ENCODE measurements around the gene CACNB1. TPM values are rescaled to one million over a fixed set of nuclear protein-coding genes. Genes with fewer than 3 reads are reported as not detected.
A peak's percentile ranks its signal among the peaks of the same experiment; 100 is the strongest.

The CACNB1 gene
- total RNA-seq, 4 donors from 2014 or later, result 3.6 to 7.9 (median 5.9) TPM

GRCh38 chr17:39223907-39224777 is 26.7 kb upstream of the CACNB1 start:
- H3K9me3 ChIP-seq, result no peaks in the 10 kb centered on the region
- no peak overlapping the region for H3K27ac ChIP-seq
- H3K27me3 ChIP-seq, result peaks cover 62% of the 10 kb centered on the region
- TF ChIP-seq POLR2AphosphoS5 (IDR thresholded peaks at IDR 0.05) (no peak), EP300 (IDR thresholded peaks at IDR 0.05) (no peak), POLR2A (IDR thresholded peaks at IDR 0.05) (no peak)
- TF ChIP-seq, protein P1, sequence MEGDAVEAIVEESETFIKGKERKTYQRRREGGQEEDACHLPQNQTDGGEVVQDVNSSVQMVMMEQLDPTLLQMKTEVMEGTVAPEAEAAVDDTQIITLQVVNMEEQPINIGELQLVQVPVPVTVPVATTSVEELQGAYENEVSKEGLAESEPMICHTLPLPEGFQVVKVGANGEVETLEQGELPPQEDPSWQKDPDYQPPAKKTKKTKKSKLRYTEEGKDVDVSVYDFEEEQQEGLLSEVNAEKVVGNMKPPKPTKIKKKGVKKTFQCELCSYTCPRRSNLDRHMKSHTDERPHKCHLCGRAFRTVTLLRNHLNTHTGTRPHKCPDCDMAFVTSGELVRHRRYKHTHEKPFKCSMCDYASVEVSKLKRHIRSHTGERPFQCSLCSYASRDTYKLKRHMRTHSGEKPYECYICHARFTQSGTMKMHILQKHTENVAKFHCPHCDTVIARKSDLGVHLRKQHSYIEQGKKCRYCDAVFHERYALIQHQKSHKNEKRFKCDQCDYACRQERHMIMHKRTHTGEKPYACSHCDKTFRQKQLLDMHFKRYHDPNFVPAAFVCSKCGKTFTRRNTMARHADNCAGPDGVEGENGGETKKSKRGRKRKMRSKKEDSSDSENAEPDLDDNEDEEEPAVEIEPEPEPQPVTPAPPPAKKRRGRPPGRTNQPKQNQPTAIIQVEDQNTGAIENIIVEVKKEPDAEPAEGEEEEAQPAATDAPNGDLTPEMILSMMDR (IDR thresholded peaks at IDR 0.05), result no peak
- peaks cover 0 to 23% (median 18%) of the 10 kb centered on the region in 3 donors for H3K4me1 ChIP-seq
- WGBS, 2 donors (ENCODE audit: low coverage in 1 of 2), result 63% methylated on average over 14 of the region's 33 CpGs; no CpG with 5 or more reads in 1 of the 2 donors
- H3K36me3 ChIP-seq, result no peaks in the 10 kb centered on the region
- H3K4me3 ChIP-seq, result peak overlapping the region in 1 of 2 donors; percentile 54
- ATAC-seq, result no peak

DNA sequence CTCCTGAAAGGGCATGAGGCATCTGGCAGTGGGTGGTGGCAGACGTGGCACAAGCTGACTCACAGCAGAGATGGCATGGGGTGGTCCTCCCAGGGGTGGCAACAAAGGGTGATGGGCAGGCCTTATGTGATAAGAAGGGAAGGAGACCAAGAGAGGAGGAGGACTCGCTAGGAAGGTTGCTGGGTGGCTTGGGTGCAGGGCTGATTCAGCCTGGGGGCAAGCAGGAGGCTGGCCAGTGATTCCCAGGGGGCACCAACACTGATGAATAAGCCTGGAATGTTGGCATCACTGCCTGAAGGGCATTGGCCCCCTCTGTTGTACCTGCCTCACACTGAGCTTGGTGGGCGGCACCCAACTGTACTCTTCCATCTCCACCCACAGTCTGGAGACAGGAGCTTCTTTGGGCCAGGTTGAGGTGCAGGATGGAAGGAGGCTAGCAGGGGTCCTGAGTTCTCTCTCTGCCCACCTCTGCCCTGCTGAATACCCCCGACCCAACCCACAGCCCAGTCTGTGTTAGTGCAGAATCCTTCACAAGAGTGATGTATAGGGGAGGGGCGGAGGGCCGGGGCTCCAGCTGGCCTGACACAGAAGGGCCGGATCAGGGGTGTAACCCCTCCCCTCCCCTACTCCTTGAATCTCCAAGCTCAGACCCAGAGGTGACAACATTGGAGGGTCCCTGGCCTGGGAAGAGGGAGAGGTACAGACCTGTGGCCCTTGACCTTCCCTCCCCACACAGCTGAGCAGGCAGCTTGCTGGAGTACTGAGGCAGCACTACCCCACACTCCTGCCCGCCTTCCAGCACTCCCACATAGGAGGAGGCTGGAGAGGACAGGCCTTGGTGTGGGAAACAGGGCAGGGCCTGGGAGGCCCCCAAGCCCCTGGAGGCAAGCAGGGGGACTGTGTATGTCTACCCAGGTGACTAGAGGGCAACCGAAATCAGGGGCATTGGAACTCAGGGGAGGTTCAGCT is 25.7 kb upstream of the CACNB1 start:
- Histone ChIP-seq H3K9me3 (no peaks in the 10 kb centered on the region), H3K27ac (no peak overlapping the region), H3K27me3 (peaks cover 54% of the 10 kb centered on the region), H3K36me3 (no peaks in the 10 kb centered on the region), H3K4me3 (no peak overlapping the region), H3K4me1 (peaks cover 0 to 23% (median 18%) of the 10 kb centered on the region in 3 donors)
- WGBS, 2 donors (ENCODE audit: low coverage in 1 of 2), result 50 to 100% methylated on average over 1 of the region's 9 CpGs
- ATAC-seq, result no peak
- TF ChIP-seq POLR2AphosphoS5 (IDR thresholded peaks at IDR 0.05) (no peak), POLR2A (IDR thresholded peaks at IDR 0.05) (no peak), EP300 (IDR thresholded peaks at IDR 0.05) (no peak)
- TF ChIP-seq, protein P1 (IDR thresholded peaks at IDR 0.05), result no peak

DNA sequence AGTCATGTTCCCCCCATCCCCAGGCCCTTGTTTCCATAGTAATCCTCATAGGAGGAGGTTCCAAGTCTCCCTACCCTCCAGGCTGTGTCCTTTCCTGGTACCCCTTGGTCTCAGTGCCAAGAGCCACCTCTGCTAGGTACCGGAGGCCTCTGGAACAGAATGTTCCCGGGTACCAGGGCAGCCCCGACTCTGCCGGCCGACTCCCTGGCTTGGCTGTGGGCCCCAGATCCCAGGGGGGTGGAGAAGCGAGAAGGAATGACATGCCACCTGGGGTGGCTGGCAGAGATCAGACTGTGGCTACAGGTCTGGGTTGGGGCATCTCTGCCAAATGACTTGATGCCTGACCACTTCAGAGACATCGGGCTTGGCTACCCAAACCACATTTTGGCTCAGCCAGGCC is 24.7 kb upstream of the CACNB1 start:
- Histone ChIP-seq H3K36me3 (no peaks in the 10 kb centered on the region), H3K9me3 (no peaks in the 10 kb centered on the region), H3K4me3 (no peak overlapping the region), H3K27ac (no peak overlapping the region), H3K27me3 (peaks cover 53% of the 10 kb centered on the region), H3K4me1 (peaks cover 0 to 23% (median 18%) of the 10 kb centered on the region in 3 donors)
- no peak for ATAC-seq
- no CpG with 5 or more reads among the region's 7 CpGs for WGBS, 2 donors (ENCODE audit: low coverage in 1 of 2)
- TF ChIP-seq POLR2AphosphoS5 (IDR thresholded peaks at IDR 0.05) (no peak), POLR2A (IDR thresholded peaks at IDR 0.05) (no peak), EP300 (IDR thresholded peaks at IDR 0.05) (no peak)
- TF ChIP-seq, protein P1 (IDR thresholded peaks at IDR 0.05), result no peak

- no CpG with 5 or more reads among the region's 6 CpGs for WGBS, 2 donors (ENCODE audit: low coverage in 1 of 2)
- no peak overlapping the region for H3K4me3 ChIP-seq
- no peaks in the 10 kb centered on the region for H3K36me3 ChIP-seq
- H3K27ac ChIP-seq, result no peak overlapping the region
- H3K27me3 ChIP-seq, result peaks cover 53% of the 10 kb centered on the region
- peaks cover 0 to 23% (median 18%) of the 10 kb centered on the region in 3 donors for H3K4me1 ChIP-seq
- no peaks in the 10 kb centered on the region for H3K9me3 ChIP-seq
- TF ChIP-seq POLR2AphosphoS5 (IDR thresholded peaks at IDR 0.05) (no peak), EP300 (IDR thresholded peaks at IDR 0.05) (no peak), POLR2A (IDR thresholded peaks at IDR 0.05) (no peak)
- ATAC-seq, result no peak
Observed at GRCh38 chr17:39221572-39221971, 24.1 kb upstream of the CACNB1 start.

DNA sequence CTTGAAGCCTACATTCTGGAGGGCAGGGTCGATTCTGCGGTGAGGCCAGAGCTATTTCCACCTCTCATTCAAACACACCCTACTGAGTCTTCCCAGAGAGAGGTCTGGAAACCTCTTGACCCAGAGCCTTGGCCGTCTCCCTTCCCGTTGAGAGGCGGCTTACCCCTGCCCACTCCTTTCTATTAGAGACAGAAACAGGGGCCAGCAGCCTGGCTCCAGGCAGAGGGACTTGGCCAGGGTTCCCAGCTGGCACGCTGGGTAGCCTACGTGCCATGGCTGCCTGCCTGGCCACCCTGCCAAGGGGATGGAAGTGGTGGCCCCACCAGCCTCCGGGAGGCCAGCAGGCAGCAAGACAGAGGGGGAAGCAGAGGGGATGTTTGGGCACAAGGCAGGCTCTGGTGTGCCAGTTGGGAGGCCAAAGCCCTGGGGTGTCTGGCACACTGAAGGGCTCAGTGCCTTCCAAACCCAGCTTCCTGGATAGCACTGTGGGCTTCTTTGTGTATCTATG is 22.2 kb upstream of the CACNB1 start:
- H3K4me1 ChIP-seq, result peaks cover 0 to 4% (median 2%) of the 10 kb centered on the region in 3 donors
- H3K27me3 ChIP-seq, result peaks cover 41% of the 10 kb centered on the region
- TF ChIP-seq POLR2A (IDR thresholded peaks at IDR 0.05) (no peak), EP300 (IDR thresholded peaks at IDR 0.05) (no peak), POLR2AphosphoS5 (IDR thresholded peaks at IDR 0.05) (no peak)
- TF ChIP-seq, protein P1 (IDR thresholded peaks at IDR 0.05), result no peak
- WGBS, 2 donors (ENCODE audit: low coverage in 1 of 2), result no CpG with 5 or more reads among the region's 8 CpGs
- H3K27ac ChIP-seq, result no peak overlapping the region
- H3K36me3 ChIP-seq, result no peaks in the 10 kb centered on the region
- no peak overlapping the region for H3K4me3 ChIP-seq
- ATAC-seq, result no peak
- no peaks in the 10 kb centered on the region for H3K9me3 ChIP-seq

Measured in gastroesophageal sphincter (tissue), 4 donors.